ENCODE data around the gene UBE4B. TPM values are rescaled to one million over a fixed set of nuclear protein-coding genes. Genes with fewer than 3 reads are reported as not detected.
"Not testable (repeated sequence)": the region's sequence is repeated elsewhere in the genome, so short reads cannot be mapped to it uniquely, and the experiment has no call there.

Gene UBE4B
- total RNA-seq, 1 experiment from 2014 or later = 28.1 TPM

DNA sequence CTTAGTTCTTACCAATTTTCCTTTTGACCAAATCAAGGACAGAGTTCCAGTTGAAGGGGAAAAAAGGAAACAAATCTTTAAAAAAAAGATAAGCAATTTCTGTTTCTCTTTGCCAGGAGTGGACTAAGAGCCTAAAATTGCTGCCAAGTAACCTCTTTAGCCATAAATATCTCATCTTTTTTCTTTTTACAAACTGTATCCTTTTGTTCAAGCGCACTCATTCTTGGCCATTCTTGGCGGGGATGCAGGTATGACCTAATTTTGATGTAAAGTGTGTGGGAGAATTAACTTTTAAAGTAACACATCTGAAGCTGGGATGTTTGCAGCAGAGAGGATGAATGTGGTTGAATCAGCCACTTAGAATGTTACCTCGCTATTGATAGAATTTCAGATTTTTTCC lies 164.2 kb downstream of the UBE4B start:
- TF ChIP-seq, protein P1, sequence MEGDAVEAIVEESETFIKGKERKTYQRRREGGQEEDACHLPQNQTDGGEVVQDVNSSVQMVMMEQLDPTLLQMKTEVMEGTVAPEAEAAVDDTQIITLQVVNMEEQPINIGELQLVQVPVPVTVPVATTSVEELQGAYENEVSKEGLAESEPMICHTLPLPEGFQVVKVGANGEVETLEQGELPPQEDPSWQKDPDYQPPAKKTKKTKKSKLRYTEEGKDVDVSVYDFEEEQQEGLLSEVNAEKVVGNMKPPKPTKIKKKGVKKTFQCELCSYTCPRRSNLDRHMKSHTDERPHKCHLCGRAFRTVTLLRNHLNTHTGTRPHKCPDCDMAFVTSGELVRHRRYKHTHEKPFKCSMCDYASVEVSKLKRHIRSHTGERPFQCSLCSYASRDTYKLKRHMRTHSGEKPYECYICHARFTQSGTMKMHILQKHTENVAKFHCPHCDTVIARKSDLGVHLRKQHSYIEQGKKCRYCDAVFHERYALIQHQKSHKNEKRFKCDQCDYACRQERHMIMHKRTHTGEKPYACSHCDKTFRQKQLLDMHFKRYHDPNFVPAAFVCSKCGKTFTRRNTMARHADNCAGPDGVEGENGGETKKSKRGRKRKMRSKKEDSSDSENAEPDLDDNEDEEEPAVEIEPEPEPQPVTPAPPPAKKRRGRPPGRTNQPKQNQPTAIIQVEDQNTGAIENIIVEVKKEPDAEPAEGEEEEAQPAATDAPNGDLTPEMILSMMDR (IDR thresholded peaks at IDR 0.05; ENCODE audit: unreplicated experiment) = no peak
- no peaks in the 10 kb centered on the region for H3K4me1 Mint-ChIP-seq (ENCODE audit: low read depth, unreplicated experiment)
- H3K27me3 Mint-ChIP-seq (ENCODE audit: unreplicated experiment) = no peaks in the 10 kb centered on the region
- no peak overlapping the region for H3K27ac Mint-ChIP-seq (ENCODE audit: unreplicated experiment)
- intact Hi-C loops (cut with micrococcal nuclease; ENCODE audit: unreplicated experiment) = no loop called here
- no TSS peak for BruUV-seq (replicated peaks)
- CTCF ChIA-PET = no interaction called here
- no peak overlapping the region for H3K4me3 Mint-ChIP-seq (ENCODE audit: low read depth, unreplicated experiment)
- no peak for DNase-seq
- no peaks in the 10 kb centered on the region for H3K9me3 Mint-ChIP-seq (ENCODE audit: low read depth, unreplicated experiment)
- no peaks in the 10 kb centered on the region for H3K36me3 Mint-ChIP-seq (ENCODE audit: insufficient read depth, unreplicated experiment)

DNA sequence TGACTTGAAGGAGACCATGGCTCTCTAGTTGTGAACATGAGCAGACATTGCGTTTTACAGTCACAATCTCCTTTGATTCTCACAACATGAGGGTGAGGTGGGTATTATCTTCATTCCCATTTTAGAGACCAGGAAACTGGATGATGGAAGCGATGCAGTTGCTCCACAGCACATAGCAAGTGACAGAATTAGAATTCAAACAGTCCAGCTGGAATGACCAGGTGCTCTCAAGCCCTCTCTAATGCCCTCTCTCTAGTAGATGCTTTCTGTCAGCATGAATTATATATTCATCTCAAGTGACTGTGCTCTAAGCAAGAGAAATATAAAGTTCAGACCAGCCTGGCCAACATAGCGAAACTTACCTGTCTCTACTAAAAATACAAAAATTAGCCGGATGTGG lies 167.9 kb downstream of the UBE4B start:
- TF ChIP-seq, protein P1 (IDR thresholded peaks at IDR 0.05; ENCODE audit: unreplicated experiment) = no peak
- Mint-ChIP-seq H3K4me3 (ENCODE audit: low read depth, unreplicated experiment) (no peak overlapping the region), H3K9me3 (ENCODE audit: low read depth, unreplicated experiment) (no peaks in the 10 kb centered on the region), H3K27ac (ENCODE audit: unreplicated experiment) (no peak overlapping the region), H3K36me3 (ENCODE audit: insufficient read depth, unreplicated experiment) (no peaks in the 10 kb centered on the region), H3K27me3 (ENCODE audit: unreplicated experiment) (no peaks in the 10 kb centered on the region), H3K4me1 (ENCODE audit: low read depth, unreplicated experiment) (no peaks in the 10 kb centered on the region)
- CTCF ChIA-PET = no interaction called here
- BruUV-seq (replicated peaks) = no TSS peak
- intact Hi-C loops (cut with micrococcal nuclease; ENCODE audit: unreplicated experiment) = no loop called here
- no peak for DNase-seq

DNA sequence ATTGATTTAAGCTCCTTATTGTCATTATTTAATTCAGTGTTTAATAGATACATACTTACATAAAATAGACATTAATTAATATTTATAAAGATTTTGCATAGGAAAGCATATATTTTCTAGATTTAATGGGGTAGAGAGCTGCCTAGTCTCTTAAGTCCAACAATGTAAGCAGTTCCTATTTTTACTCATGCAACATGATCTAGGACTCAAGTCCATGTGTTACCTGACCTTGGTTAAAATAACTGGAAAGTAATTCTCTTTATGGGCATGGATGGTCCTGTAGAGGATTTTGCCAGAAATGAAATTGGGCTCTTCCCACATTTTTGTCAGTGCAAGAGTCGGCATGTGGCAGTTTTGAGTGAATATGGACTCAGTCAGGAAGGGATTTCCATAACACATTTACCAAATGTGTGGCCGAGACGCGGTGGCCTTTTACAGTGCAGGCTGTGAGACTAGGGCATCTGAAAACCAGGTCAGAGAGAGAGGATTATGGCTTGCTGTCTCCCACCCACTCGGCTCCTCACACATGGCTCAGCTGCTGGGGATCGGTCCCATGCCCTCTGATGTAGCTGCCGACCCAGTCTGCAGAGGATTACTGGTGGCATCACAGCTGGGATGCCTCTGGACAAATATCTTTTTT lies 171.4 kb downstream of the UBE4B start:
- Mint-ChIP-seq H3K9me3 (ENCODE audit: low read depth, unreplicated experiment) (no peaks in the 10 kb centered on the region), H3K27ac (ENCODE audit: unreplicated experiment) (no peak overlapping the region), H3K4me3 (ENCODE audit: low read depth, unreplicated experiment) (no peak overlapping the region), H3K4me1 (ENCODE audit: low read depth, unreplicated experiment) (no peaks in the 10 kb centered on the region), H3K36me3 (ENCODE audit: insufficient read depth, unreplicated experiment) (no peaks in the 10 kb centered on the region), H3K27me3 (ENCODE audit: unreplicated experiment) (no peaks in the 10 kb centered on the region)
- CTCF ChIA-PET = interaction anchor here (0.6 kb wide), 1 partner anchor 183 kb away, joined by 4 read pairs; no protein-coding TSS in a partner anchor
- intact Hi-C loops (cut with micrococcal nuclease; ENCODE audit: unreplicated experiment) = no loop called here
- TF ChIP-seq, protein P1 (IDR thresholded peaks at IDR 0.05; ENCODE audit: unreplicated experiment) = no peak
- no peak for DNase-seq
- BruUV-seq (replicated peaks) = no TSS peak

DNA sequence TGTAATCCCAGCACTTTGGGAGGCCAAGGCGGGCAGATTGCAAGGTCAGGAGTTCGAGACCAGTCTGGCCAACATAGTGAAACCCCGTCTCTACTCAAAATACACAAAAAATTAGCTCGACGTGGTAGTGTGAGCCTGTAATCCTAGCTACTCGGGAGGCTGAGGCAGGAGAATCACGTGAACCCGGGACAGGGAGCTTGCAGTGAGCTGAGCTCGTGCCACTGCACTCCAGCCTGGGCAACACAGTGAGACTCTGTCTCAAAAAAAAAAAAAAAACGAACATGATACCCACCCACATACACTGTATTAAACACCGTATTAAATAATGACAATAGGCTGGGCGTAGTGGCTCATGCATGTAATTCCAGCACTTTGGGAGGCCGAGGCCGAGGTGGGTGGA lies 172.4 kb downstream of the UBE4B start:
- DNase-seq; H3K4me1 Mint-ChIP-seq (ENCODE audit: low read depth, unreplicated experiment); H3K9me3 Mint-ChIP-seq (ENCODE audit: low read depth, unreplicated experiment); H3K36me3 Mint-ChIP-seq (ENCODE audit: insufficient read depth, unreplicated experiment); H3K27ac Mint-ChIP-seq (ENCODE audit: unreplicated experiment); CTCF ChIA-PET; H3K4me3 Mint-ChIP-seq (ENCODE audit: low read depth, unreplicated experiment); BruUV-seq (replicated peaks); intact Hi-C loops (cut with micrococcal nuclease; ENCODE audit: unreplicated experiment); H3K27me3 Mint-ChIP-seq (ENCODE audit: unreplicated experiment): not testable (repeated sequence)

DNA sequence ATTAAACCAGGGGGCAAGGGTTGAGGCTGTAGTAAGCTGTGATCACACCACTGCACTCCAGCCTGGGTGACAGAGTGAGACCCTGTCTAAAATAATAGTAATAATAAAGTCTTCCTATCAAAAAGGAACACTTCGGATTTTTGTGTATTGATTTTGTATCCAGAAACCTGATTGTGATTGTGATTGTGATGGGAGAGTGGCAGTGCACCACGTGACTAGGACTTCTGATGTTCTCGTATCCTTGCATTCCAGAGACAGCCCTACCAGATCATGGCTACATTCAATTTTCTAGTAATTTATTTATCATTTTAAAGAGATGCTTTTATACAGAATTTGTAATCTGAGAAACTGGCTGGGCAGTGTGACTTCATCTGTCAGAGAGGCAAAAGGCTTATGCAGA lies 175.1 kb downstream of the UBE4B start:
- no peak for DNase-seq
- Mint-ChIP-seq H3K36me3 (ENCODE audit: insufficient read depth, unreplicated experiment) (peaks cover 22% of the 10 kb centered on the region), H3K9me3 (ENCODE audit: low read depth, unreplicated experiment) (no peaks in the 10 kb centered on the region), H3K4me1 (ENCODE audit: low read depth, unreplicated experiment) (peaks cover 9% of the 10 kb centered on the region), H3K27me3 (ENCODE audit: unreplicated experiment) (no peaks in the 10 kb centered on the region), H3K4me3 (ENCODE audit: low read depth, unreplicated experiment) (no peak overlapping the region), H3K27ac (ENCODE audit: unreplicated experiment) (no peak overlapping the region)
- BruUV-seq (replicated peaks) = no TSS peak
- CTCF ChIA-PET = interaction anchor here (0.7 kb wide), 1 partner anchor 30 kb away, joined by 4 read pairs; no protein-coding TSS in a partner anchor
- TF ChIP-seq, protein P1 (IDR thresholded peaks at IDR 0.05; ENCODE audit: unreplicated experiment) = no peak
- intact Hi-C loops (cut with micrococcal nuclease; ENCODE audit: unreplicated experiment) = no loop called here

Measured in Calu3 (cell line).